ENCODE data around the gene DERL2.

GRCh38 chr17:5429191-5429887, 56.6 kb downstream of the DERL2 start:
- TF ChIP-seq CTCF (IDR thresholded peaks at IDR 0.05) (no peak), POLR2AphosphoS5 (IDR thresholded peaks at IDR 0.05) (no peak), POLR2A (IDR thresholded peaks at IDR 0.05) (no peak)
